HG02759 (cell line): ENCODE results near the gene MOCS1.

Experiments
- ATAC-seq: cut with Tn5 transposase; IDR thresholded peaks from one replicate; pipeline ENCODE4 v1.9.1; 2021; ENCODE audit warnings: mild to moderate bottlenecking, moderate library complexity; ENCODE audit not compliant: unreplicated experiment

MOCS1 gene

DNA sequence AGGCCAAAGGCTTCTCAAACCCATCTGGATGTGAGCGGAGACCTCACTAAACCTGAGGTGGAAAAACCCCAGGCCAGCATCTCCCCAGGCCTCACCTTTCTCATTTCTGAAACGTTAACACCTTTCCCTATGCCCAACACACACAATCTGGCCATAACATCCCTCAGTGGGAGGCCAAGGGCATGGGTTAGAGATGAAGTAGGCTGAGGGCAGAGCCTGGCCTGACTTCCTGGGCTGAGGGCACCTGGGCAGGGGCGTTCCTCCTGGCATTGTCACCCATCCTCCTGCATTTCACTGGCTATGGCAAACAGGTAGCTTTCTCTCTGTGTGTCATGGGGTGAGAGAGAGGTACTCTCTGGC is 8.4 kb downstream of the MOCS1 start:
- no peak for ATAC-seq

DNA sequence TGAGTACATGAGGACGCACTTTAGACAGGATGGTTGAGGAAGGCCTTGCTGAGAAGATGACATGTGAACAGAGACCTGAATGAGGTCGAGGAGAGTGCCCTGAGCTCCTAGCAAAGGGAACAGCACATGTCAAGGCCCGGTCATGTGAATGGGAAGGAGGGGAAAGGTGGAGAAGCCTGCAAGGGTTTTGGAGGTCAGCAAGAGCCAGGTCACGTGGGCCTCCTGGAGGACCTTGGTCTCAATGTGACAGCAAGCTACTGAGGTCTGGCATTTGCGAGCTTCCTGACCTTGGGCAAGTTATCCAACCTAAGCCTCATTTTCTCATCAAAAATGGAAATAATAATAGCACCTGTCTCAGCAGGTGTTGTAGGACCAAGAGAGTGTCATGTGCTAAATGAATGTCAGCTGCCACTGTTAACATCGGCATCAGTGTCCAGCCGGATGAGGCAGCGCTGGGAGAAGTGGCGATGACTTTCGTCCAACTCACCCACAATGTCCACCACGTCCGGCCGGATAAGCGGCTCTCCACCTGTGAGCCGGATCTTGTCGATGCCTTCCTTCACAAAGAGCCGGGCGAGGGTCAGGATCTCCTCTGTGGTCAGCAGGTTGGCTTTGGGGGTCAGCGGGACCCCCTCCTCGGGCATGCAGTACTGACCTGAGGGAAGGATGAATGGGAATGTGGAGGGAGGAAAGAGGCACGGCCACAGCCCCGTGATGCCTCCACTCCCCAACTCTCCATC is 8.9 kb downstream of the MOCS1 start:
- no peak for ATAC-seq

DNA sequence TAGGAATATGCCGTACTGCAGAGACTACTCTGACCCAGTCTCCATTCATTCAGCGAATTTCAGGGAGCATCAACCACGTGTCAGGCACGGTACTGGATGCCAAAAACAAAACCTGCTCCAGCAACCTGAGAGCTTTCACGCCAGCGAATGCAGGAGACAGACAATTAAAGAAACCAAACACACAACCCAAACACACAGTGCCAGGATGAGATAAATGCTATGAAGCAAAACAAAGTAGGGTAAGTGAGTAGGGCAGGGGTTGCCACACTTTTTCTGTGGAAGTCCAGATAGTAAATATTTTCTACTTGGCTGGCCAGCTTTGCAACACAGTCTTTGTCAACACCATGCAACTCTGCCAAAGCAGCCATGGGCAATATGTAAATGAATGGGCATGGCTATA is 10.0 kb downstream of the MOCS1 start:
- ATAC-seq: no peak

GRCh38 chr6:39923861-39924260 is 10.4 kb downstream of the MOCS1 start:
- no peak for ATAC-seq

DNA sequence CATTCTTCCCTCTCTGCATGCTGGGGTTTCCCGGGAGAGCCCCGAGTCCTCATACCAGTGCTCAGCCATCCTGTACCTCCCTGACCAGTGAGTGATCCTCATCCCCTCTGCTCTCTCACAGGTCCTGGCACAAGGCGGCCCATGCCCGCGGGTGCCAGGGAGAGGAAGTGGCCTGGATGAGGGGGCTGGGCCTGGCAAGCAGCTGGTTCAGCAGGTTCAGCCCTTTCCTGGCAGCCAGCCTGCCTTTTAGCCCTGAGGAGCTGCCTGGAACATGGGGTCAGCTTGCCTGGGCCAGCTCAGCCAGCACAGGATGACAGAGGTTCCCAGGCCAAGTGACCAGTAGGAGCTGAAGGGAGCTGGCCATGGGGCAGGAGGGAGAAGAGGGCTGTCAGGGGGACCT is 10.9 kb downstream of the MOCS1 start:
- ATAC-seq: no peak

- no peak for ATAC-seq
These were observed 11.4 kb downstream of the MOCS1 start for GRCh38 chr6:39922821-39923220.

DNA sequence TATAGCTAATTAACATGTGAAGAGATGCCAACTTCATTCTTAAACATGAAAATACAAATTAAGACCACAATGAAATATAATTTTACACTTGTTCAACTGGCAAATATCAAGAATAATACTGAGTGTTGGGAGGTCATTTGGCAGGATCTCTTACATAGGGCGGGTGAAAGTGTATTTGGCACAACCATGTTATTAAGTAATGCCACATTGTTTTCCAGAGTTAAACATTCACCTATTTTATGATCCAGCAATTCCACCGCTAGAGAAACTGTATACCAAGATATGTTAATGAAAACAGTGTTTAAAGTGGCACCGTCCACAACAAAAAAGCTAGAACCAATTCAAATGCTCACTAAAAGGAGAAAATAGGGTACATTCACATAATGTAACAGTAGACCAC is 14.1 kb downstream of the MOCS1 start:
- ATAC-seq: no peak

DNA sequence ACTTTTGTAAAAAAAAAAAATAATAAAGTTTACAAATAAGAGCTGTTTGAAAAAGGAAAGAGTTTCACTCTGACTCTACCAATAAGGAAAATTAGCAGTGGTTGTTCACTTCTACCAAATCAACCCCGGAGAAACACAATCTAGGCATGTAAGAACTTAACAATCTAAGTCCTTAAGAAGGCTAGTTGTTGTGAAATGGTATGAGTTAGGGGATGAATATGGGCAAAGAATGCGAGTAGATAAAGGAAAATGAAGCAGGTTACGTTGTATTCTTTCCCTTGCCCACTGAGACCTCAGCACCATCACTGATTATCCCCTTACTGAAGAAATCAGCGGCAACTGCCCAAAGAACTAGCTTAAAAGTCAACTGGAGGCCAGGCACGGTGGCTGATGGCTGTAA is 15.4 kb downstream of the MOCS1 start:
- no peak for ATAC-seq

DNA sequence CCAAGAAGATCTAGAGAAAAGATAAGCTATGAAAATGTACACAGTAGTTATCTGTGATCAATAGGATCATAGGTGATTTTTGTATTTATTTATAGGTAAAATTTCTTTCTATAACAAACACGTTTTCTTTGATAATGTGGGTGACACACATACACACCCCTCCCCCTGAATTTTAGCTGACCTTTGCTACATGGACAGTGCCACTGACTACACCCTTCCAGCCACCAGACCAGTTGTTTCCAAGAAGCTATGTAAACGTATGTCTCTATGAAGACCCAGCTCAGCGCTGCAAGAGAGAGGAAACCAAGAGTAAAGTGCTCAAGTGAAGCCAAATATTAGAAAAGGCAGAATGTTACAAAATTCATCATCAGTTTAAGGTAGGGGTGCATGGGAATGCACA is 16.3 kb downstream of the MOCS1 start:
- ATAC-seq: no peak

DNA sequence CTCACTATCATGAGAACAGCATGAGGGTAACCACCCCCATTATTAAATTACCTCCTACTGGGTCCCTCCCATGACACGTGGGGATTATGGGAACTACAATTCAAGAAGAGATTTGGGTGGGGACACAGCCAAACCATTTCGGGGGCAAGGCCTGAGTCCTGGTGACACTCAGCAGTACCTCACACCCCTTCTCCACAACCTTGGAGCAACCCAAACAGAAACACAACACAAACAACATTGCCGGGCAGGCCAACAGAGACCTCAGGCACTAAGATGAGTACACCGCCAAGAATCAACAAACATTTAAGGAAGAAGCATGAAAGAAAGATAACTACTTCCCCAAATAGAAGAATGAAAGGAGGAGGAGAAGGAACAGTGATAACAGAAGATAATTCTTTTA is 16.9 kb downstream of the MOCS1 start:
- no peak for ATAC-seq

DNA sequence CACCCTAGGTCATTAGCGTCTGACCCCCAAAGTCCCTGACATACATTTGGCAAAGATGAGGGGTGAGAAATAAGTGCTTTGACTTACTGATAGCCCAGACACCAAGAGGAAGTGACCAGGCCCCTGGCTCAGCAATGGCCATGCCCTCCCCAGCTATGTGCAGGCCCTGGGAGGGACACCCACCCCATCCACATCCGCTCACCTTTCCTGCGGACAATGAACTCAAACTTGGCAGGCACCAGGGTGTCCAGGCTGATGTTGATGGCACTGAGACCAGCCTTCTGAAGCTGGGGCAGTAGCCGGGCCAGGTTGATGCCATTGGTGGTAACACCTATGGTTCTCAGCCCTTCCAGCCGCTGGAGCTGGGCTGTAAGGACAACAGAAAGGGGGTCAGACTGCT is 18.4 kb downstream of the MOCS1 start:
- ATAC-seq: no peak

DNA sequence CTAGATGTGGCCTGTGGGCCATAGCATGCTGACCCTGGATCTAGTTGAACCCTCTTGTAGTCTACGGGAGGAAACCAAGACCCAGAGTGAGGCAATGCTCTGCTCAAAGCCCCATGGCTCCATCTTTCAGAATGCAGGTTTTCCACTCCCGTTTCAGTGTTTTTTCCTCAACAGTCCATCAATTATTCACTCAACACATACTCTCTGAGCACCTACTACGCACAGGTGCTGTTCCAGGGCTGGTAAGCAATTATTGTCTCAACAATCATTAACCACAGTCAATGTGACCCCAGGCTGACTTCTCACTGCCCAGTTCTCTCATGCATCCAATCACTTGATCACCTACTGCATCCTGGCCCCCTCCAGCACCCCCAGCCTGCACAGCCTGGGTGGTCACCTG is 20.0 kb downstream of the MOCS1 start:
- no peak for ATAC-seq

- no peak for ATAC-seq
These were observed 20.8 kb downstream of the MOCS1 start for GRCh38 chr6:39913391-39913916.

DNA sequence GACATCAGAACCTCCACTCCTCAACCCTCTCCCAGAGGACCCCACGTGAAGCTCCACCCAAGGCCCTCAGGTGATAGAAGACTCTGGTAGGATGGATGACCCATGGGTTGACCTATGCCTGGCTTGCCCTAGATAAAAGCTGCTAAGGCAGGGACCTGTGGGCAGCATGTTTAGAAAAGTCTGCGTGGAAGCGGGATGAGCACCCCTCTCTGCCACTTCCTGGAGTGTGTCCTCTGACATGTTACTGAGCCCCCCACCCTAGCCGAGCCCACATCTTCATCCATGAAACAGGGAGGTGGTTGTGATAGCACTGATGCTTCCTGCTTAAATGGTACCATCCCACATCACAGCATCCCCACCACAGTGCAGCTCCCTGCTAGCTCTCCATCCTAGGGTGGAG is 21.8 kb downstream of the MOCS1 start:
- no peak for ATAC-seq

DNA sequence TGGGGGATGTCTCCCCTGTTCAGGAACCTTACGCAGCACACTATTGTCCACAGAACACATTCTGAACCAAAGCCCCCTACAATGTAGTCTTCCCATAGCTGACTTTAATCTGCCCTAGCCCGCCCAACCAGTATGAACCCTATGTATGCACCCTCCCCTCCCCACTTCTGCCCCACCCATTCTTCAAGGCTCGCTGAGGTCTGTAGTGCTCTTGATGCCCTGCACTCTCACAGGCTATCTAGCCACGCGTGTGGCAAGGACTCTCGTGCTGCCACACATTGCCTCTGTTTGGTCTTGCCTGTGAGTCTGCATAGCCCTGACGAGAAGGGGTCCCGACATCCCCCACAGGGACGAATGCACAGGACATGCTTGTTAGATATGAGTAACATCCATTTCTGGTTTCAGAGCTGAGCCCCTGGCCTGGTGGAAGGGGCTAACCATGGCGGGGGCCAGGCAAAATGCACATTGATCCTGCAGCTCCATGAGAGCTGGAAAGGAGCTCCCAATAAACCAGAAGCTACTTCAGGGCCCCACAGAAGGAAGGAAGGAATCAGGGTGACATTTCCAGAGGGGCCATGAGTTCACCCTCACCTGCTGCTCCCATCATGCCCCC is 22.6 kb downstream of the MOCS1 start:
- no peak for ATAC-seq

- ATAC-seq: no peak
These were observed 23.5 kb downstream of the MOCS1 start for GRCh38 chr6:39910744-39911143.

GRCh38 chr6:39910164-39910563 is 24.1 kb downstream of the MOCS1 start:
- no peak for ATAC-seq

GRCh38 chr6:39909701-39910100 is 24.6 kb downstream of the MOCS1 start:
- no peak for ATAC-seq

GRCh38 chr6:39908838-39909583 is 25.3 kb downstream of the MOCS1 start:
- no peak for ATAC-seq

DNA sequence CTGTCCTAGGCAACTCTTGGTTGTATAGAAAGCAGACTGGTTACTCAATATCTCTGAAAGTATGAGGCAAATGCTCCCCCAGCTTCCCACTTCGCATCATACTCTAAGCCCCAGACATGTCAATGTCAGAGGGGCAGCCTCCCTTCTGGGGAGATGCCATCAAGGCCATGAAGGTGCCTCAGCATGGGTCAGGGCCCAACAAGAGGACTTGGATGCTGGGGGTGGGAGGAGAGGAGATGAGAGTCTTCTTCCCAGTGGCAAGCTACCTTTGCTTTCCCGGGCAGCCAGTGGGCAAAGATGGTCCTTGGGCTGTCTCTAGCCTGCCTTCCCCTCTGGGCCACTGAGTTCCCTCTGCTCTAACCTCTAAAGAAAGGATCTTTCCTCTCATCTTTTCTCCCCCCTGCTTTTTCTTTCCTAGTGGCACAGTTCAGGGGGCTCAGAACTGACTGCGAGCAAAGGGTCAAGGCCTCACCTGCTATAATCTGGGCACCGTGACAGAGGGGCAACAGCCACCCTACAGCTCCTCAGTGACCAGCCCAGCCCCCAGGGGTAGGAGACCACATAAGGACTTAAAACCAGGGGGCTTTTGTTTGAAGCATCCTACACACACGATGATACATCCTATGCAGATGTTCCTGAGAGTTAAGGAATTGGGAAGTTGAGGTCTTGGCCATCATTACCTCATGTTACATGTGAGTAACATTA is 26.2 kb downstream of the MOCS1 start:
- no peak for ATAC-seq

DNA sequence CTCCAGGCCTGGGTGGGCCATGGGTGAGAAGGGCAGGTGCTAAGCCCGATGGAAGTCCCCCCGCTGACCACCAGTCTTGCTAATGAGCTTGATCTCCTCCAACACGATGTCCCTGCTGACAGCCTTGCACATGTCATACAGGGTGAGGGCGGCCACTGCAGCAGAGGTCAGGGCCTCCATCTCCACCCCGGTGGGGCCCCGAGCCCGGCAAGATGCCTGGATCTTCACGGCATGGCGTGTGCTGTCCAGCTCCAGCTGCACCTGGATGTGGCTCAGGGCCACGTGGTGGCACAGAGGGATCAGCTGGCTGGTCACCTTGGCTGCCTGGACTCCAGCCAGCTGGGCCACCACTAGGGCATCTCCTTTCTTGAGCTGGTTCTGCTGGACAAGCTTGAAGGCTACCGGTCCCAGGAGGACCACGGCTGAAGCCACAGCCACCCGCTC is 27.9 kb downstream of the MOCS1 start:
- ATAC-seq: no peak
